Measurements from ENCODE around the gene MYLK2.
A peak's percentile ranks its signal among the peaks of the same experiment; 100 is the strongest.
"Not testable (repeated sequence)": the region's sequence is repeated elsewhere in the genome, so short reads cannot be mapped to it uniquely, and the experiment has no call there.

Gene MYLK2

GRCh38 chr20:31815408-31816188 lies 3.6 kb upstream of the MYLK2 start:
- DNase-seq (ENCODE audit: low read depth) = no peak

GRCh38 chr20:31816221-31816620 lies 2.9 kb upstream of the MYLK2 start:
- DNase-seq (ENCODE audit: low read depth) = no peak

GRCh38 chr20:31817461-31817860 lies 1.7 kb upstream of the MYLK2 start:
- DNase-seq (ENCODE audit: low read depth) = no peak

GRCh38 chr20:31818376-31818908 lies 714 bp upstream of the MYLK2 start:
- no peak for DNase-seq (ENCODE audit: low read depth)

- DNase-seq (ENCODE audit: low read depth) = no peak
Observed at GRCh38 chr20:31820228-31820627, 1.1 kb downstream of the MYLK2 start.

GRCh38 chr20:31821427-31821826 lies 2.3 kb downstream of the MYLK2 start:
- DNase-seq (ENCODE audit: low read depth) = no peak

- DNase-seq (ENCODE audit: low read depth) = peak; percentile 56
Observed at GRCh38 chr20:31822421-31823330, 3.5 kb downstream of the MYLK2 start.

GRCh38 chr20:31823360-31824124 lies 4.4 kb downstream of the MYLK2 start:
- no peak for DNase-seq (ENCODE audit: low read depth)

GRCh38 chr20:31824125-31824485 lies 4.9 kb downstream of the MYLK2 start:
- DNase-seq (ENCODE audit: low read depth) = no peak

GRCh38 chr20:31824554-31825313 lies 5.6 kb downstream of the MYLK2 start:
- no peak for DNase-seq (ENCODE audit: low read depth)

- DNase-seq (ENCODE audit: low read depth) = no peak
Observed at GRCh38 chr20:31826074-31826473, 6.9 kb downstream of the MYLK2 start.

- DNase-seq (ENCODE audit: low read depth) = no peak
Observed at GRCh38 chr20:31827059-31827458, 7.9 kb downstream of the MYLK2 start.

- not testable (repeated sequence) for DNase-seq (ENCODE audit: low read depth)
Observed at GRCh38 chr20:31828016-31828415, 8.9 kb downstream of the MYLK2 start.

GRCh38 chr20:31829731-31830130 lies 10.6 kb downstream of the MYLK2 start:
- no peak for DNase-seq (ENCODE audit: low read depth)

- DNase-seq (ENCODE audit: low read depth) = no peak
Observed at GRCh38 chr20:31830406-31830981, 11.3 kb downstream of the MYLK2 start.

GRCh38 chr20:31831211-31831610 lies 12.1 kb downstream of the MYLK2 start:
- no peak for DNase-seq (ENCODE audit: low read depth)

GRCh38 chr20:31831771-31832306 lies 12.7 kb downstream of the MYLK2 start:
- DNase-seq (ENCODE audit: low read depth) = no peak

GRCh38 chr20:31833130-31833930 lies 14.2 kb downstream of the MYLK2 start:
- peak; percentile 24 for DNase-seq (ENCODE audit: low read depth)

- no peak for DNase-seq (ENCODE audit: low read depth)
Observed at GRCh38 chr20:31833931-31834521, 14.9 kb downstream of the MYLK2 start.
